Gastroesophageal sphincter (tissue), 4 donors: ENCODE measurements around the gene RNF144A. TPM values are rescaled to one million over a fixed set of nuclear protein-coding genes. Genes with fewer than 3 reads are reported as not detected.

Experiments
- ATAC-seq: fragments of 150-250 bp; one replicate; pipeline ENCODE4 v1.9.1; 2016; ENCODE audit warnings: mild to moderate bottlenecking, moderate library complexity
- H3K27ac ChIP-seq, 4 donors: fragments of 200-600 bp; sonication (generic) in 3 of 4; 1 replicate in 3 of 4; 2 replicates in 1 of 4; pipeline ENCODE4 v1.5.1; 2016 to 2019
- H3K27me3 ChIP-seq: fragments of 200-600 bp; sonication (generic); one replicate; pipeline ENCODE4 v1.5.1; 2019
- H3K36me3 ChIP-seq, 2 donors: fragments of 200-600 bp; sonication (generic); one replicate each; pipeline ENCODE4 v1.5.1; 2019; ENCODE audit warnings: control low read depth in 1 of 2
- H3K4me1 ChIP-seq, 3 donors: fragments of 200-600 bp; sonication (generic); 1 replicate in 2 of 3; 2 replicates in 1 of 3; pipeline ENCODE4 v1.5.1; 2016 to 2019; ENCODE audit warnings: control low read depth in 2 of 3
- H3K4me3 ChIP-seq, 2 donors: fragments of 200-600 bp; sonication (generic); one replicate each; pipeline ENCODE4 v1.5.1; 2019; ENCODE audit warnings: mild to moderate bottlenecking in 1 of 2, moderate library complexity in 1 of 2
- H3K9me3 ChIP-seq, 3 donors: fragments of 200-600 bp; sonication (generic); one replicate each; pipeline ENCODE4 v1.5.1; 2017 to 2019; ENCODE audit warnings: control low read depth in 2 of 3
- EP300 ChIP-seq: sonication (generic); formaldehyde crosslinking; IDR thresholded peaks from one replicate; pipeline ENCODE4 v1.6.1; 2017; ENCODE audit warnings: antibody characterized with exemption, mild to moderate bottlenecking
- POLR2A ChIP-seq, 2 donors: fragments of 450-650 bp; IDR thresholded peaks; one replicate each; pipeline ENCODE4 v1.6.1; 2017; ENCODE audit warnings: antibody characterized with exemption in 2 of 2, mild to moderate bottlenecking in 2 of 2, moderate library complexity in 1 of 2
- POLR2AphosphoS5 ChIP-seq: sonication (generic); formaldehyde crosslinking; IDR thresholded peaks from one replicate; pipeline ENCODE4 v1.6.1; 2017; ENCODE audit warnings: antibody characterized with exemption
- WGBS, 2 donors: methylation state at CpG; one replicate each; pipeline ENCODE4 v1.1.5; 2018; ENCODE audit warnings: low coverage in 1 of 2; 5-methylcytosine and 5-hydroxymethylcytosine counted together
- total RNA-seq, 4 donors: library from RNA; depleted of rRNA; stranded (reverse); fragments of >200 nt; gene quantifications; one replicate each; pipeline ENCODE4 v1.1.0, GENCODE V29; 2016
- TF ChIP-seq, protein P1 (sequence below), 4 experiments: fragments of 200-600 bp in 2 of 4; fragments of 450-650 bp in 2 of 4; sonication (generic) in 1 of 4; IDR thresholded peaks; one replicate each; pipeline ENCODE4 v1.5.1; 2017 to 2019; ENCODE audit warnings: antibody characterized with exemption in 4 of 4, mild to moderate bottlenecking in 2 of 4, moderate library complexity in 2 of 4

Gene RNF144A
- total RNA-seq, 4 donors from 2014 or later, result 7.2 to 12.9 (median 8.8) TPM

DNA sequence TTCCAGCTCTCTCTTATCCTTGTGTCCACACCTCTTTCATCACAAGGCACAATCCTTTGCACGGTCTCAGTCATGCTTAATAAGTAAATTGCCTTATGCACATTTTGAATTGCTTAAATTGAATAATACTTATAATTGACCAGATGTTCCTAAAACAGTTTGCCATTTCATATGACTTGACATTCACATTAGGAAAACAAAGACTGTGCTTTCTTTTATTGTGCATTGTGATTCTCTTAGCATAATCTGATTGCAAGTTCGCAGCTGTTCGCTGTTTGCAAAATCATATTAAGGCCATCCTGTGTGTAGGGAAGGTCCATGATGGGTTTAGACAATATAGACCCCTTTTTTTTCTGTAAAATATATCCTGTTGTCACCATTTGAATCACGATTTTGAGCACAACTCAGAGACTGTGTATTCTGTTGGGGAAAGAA, 75.6 kb downstream of the RNF144A start:
- Histone ChIP-seq H3K9me3 (no peaks in the 10 kb centered on the region), H3K4me3 (no peak overlapping the region), H3K27me3 (no peaks in the 10 kb centered on the region), H3K36me3 (peaks cover 0 to 5% of the 10 kb centered on the region in 2 donors), H3K27ac (peak overlapping the region in 2 of 4 donors; percentile 21 to 51), H3K4me1 (peaks cover 0 to 21% (median 0%) of the 10 kb centered on the region in 3 donors)
- no peak for ATAC-seq
- TF ChIP-seq, protein P1, sequence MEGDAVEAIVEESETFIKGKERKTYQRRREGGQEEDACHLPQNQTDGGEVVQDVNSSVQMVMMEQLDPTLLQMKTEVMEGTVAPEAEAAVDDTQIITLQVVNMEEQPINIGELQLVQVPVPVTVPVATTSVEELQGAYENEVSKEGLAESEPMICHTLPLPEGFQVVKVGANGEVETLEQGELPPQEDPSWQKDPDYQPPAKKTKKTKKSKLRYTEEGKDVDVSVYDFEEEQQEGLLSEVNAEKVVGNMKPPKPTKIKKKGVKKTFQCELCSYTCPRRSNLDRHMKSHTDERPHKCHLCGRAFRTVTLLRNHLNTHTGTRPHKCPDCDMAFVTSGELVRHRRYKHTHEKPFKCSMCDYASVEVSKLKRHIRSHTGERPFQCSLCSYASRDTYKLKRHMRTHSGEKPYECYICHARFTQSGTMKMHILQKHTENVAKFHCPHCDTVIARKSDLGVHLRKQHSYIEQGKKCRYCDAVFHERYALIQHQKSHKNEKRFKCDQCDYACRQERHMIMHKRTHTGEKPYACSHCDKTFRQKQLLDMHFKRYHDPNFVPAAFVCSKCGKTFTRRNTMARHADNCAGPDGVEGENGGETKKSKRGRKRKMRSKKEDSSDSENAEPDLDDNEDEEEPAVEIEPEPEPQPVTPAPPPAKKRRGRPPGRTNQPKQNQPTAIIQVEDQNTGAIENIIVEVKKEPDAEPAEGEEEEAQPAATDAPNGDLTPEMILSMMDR (IDR thresholded peaks at IDR 0.05), result no peak
- TF ChIP-seq EP300 (no peak), POLR2A (IDR thresholded peaks at IDR 0.05) (no peak), POLR2AphosphoS5 (no peak)
- WGBS, 2 donors, result 76 to 79% methylated on average over 4 of the region's 4 CpGs

DNA sequence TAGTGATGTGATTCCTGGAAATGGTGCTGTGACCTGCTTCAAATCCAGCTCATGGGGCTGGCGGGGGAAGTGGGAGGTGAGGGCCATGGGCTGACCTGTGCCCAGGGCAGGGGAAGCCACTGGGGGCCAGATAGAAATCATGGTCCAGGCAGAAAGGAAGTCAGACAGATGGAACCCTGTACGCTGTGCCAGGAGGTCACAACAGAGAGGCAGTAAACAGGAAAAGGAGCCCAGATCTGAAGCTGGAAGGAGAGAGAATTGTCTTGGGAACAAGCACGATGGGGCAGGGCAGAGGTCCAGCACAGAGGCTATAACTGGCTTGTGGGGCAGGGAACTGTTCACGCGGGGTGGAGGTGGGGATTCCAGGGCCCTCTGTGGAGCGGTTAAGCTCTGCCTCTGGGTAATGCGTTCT, 76.0 kb downstream of the RNF144A start:
- H3K4me1 ChIP-seq, result peaks cover 0 to 21% (median 0%) of the 10 kb centered on the region in 3 donors
- H3K27ac ChIP-seq, result peak overlapping the region in 3 of 4 donors; percentile 21 to 60 (median 51)
- H3K9me3 ChIP-seq, result no peaks in the 10 kb centered on the region
- WGBS, 2 donors, result 71% methylated on average over 7 of the region's 7 CpGs; no CpG with 5 or more reads in 1 of the 2 donors
- no peak overlapping the region for H3K4me3 ChIP-seq
- H3K27me3 ChIP-seq, result no peaks in the 10 kb centered on the region
- peaks cover 0 to 5% of the 10 kb centered on the region in 2 donors for H3K36me3 ChIP-seq
- TF ChIP-seq EP300 (no peak), POLR2AphosphoS5 (peak; percentile 7)
- TF ChIP-seq, protein P1 (IDR thresholded peaks at IDR 0.05), result no peak
- peak; percentile 67 for ATAC-seq

DNA sequence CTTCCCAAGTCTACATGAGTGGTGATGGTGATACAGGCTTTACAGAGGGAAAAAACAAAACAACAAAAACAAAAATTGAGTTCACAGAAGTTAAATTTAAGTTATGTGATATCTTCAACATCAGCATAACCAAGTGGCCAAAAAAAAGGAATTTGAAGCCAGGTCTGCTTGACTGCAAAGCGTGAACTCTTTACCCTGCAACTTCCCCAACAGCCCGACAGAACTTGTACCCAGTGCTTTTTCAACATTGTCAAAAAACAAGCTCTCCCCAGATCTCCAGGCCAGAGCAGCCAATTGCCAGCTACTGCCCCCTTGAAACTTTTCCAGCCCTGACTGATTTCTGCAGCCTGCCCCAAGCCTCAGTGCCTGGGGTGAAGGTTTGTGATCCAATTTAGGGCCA, 76.7 kb downstream of the RNF144A start:
- Histone ChIP-seq H3K36me3 (peaks cover 0 to 5% of the 10 kb centered on the region in 2 donors), H3K27me3 (no peaks in the 10 kb centered on the region), H3K4me1 (peaks cover 0 to 21% (median 0%) of the 10 kb centered on the region in 3 donors), H3K4me3 (no peak overlapping the region), H3K27ac (peak overlapping the region in 2 of 4 donors; percentile 11 to 21), H3K9me3 (no peaks in the 10 kb centered on the region)
- ATAC-seq, result no peak
- TF ChIP-seq POLR2AphosphoS5 (no peak), POLR2A (IDR thresholded peaks at IDR 0.05) (no peak), EP300 (no peak)
- TF ChIP-seq, protein P1 (IDR thresholded peaks at IDR 0.05), result no peak
- WGBS, 2 donors, result 69% methylated on average over 2 of the region's 2 CpGs; no CpG with 5 or more reads in 1 of the 2 donors

DNA sequence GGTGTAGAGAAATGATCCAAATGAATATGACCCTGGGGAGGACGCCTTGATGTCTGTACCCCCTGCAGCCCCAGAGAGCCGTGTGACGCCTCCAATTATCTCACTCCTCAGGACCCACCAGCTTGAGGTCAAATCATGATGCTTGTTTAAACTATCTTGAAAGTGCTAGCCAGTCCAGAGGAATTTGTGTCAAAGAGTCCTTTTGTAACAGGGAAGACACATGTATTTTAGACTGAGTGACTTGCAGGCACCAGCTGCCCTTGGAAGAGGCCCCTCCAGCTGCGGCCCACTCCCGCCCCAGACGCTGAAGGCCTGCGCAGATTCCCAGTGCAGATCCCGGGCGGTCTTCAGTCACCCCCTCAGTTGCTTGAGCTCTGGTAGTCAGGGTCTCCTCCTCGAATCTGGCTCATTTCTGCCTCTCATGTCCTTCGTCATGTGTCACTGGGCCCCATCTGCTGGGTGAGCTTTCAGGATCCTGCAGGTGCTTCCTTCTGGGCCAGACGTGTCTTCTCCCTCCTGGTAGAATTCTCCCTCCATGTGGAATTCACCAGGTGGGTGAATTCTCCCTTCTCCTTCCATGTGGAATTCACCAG, 77.4 kb downstream of the RNF144A start:
- peaks cover 0 to 5% of the 10 kb centered on the region in 2 donors for H3K36me3 ChIP-seq
- no peaks in the 10 kb centered on the region for H3K27me3 ChIP-seq
- TF ChIP-seq EP300 (no peak), POLR2A (IDR thresholded peaks at IDR 0.05) (no peak), POLR2AphosphoS5 (no peak)
- TF ChIP-seq, protein P1 (IDR thresholded peaks at IDR 0.05), result no peak
- no peaks in the 10 kb centered on the region for H3K9me3 ChIP-seq
- 89 to 93% methylated on average over 5 to 12 of the region's 12 CpGs for WGBS, 2 donors
- no peak overlapping the region for H3K4me3 ChIP-seq
- ATAC-seq, result no peak
- H3K27ac ChIP-seq, result no peak overlapping the region
- H3K4me1 ChIP-seq, result peaks cover 0 to 21% (median 0%) of the 10 kb centered on the region in 3 donors
